IMR-90 (cell line): ENCODE data around the gene MYOZ3. TPM values are rescaled to one million over a fixed set of nuclear protein-coding genes. Genes with fewer than 3 reads are reported as not detected.
A peak's percentile ranks its signal among the peaks of the same experiment; 100 is the strongest.

ENCODE experiments used
- ATAC-seq: fragments of 200-7000 bp; cut with Tn5 transposase; 2 replicates; pipeline ENCODE4 v1.9.1; 2020; ENCODE audit warnings: low read depth, mild to moderate bottlenecking, moderate library complexity
- BruUV-seq: library from RNA; stranded (reverse); fragments of 400-500 nt; replicated peaks from 2 replicates; lab custom pipeline; 2021; lab: Mats Ljungman, UMichigan
- CTCF ChIA-PET: fragments of 300-600 bp; formaldehyde crosslinking; extraction: SDS; loops from one replicate; lab custom pipeline; 2021; ENCODE audit warnings: antibody characterized with exemption; lab: Yijun Ruan, JAX
- POLR2A ChIA-PET: fragments of 300-600 bp; sonication (Branson Sonifier 250); formaldehyde crosslinking; loops from one replicate; lab custom pipeline; 2022; ENCODE audit warnings: antibody characterized with exemption; ENCODE audit not compliant: unreplicated experiment; lab: Charles Lee
- DNase-seq: peaks from one replicate; pipeline ENCODE4 v3.0.0; 2013
- H2AFZ ChIP-seq: replicated peaks from 2 replicates; pipeline ENCODE3; 2013; ENCODE audit warnings: low read length, mild to moderate bottlenecking; ENCODE audit not compliant: poor library complexity
- H2AK5ac ChIP-seq: 2 replicates; pipeline ENCODE4 v1.6.1; 2013; ENCODE audit warnings: low read depth, low read length, inconsistent platforms
- H2AK9ac ChIP-seq: replicated peaks from 2 replicates; pipeline ENCODE3; 2013; ENCODE audit warnings: mild to moderate bottlenecking, low read depth, low read length, moderate library complexity; ENCODE audit not compliant: poor library complexity
- H2BK120ac ChIP-seq: 2 replicates; pipeline ENCODE4 v1.6.1; 2013; ENCODE audit warnings: low read depth, low read length, inconsistent platforms
- H2BK15ac ChIP-seq: 3 replicates; pipeline ENCODE4 v1.6.1; 2013; ENCODE audit warnings: low read depth, low read length, inconsistent platforms
- H2BK20ac ChIP-seq: 2 replicates; pipeline ENCODE4 v1.6.1; 2013; ENCODE audit warnings: low read depth, mild to moderate bottlenecking, inconsistent platforms, low read length, moderate library complexity
- H2BK5ac ChIP-seq: 2 replicates; pipeline ENCODE4 v1.6.1; 2013; ENCODE audit warnings: mild to moderate bottlenecking, low read depth, low read length, inconsistent platforms; ENCODE audit not compliant: poor library complexity, severe bottlenecking
- H3K14ac ChIP-seq: replicated peaks from 2 replicates; pipeline ENCODE4 v1.6.1; 2013; ENCODE audit warnings: low read depth, low read length, inconsistent platforms
- H3K18ac ChIP-seq: 2 replicates; pipeline ENCODE4 v1.6.1; 2013; ENCODE audit warnings: low read depth, low read length, control low read depth
- H3K23ac ChIP-seq: 2 replicates; pipeline ENCODE4 v1.6.1; 2013; ENCODE audit warnings: low read depth, low read length, inconsistent platforms
- H3K27ac ChIP-seq: 2 replicates; pipeline ENCODE4 v1.5.1; 2013; ENCODE audit warnings: mild to moderate bottlenecking, control low read depth, low read length; ENCODE audit not compliant: insufficient read depth
- H3K27me3 ChIP-seq: 2 replicates; pipeline ENCODE4 v1.6.1; 2013; ENCODE audit warnings: low read length; ENCODE audit not compliant: control insufficient read depth, insufficient read depth
- H3K36me3 ChIP-seq: 2 replicates; pipeline ENCODE4 v1.6.1; 2013; ENCODE audit warnings: low read length, mixed read lengths; ENCODE audit not compliant: control insufficient read depth, insufficient read depth
- H3K4ac ChIP-seq: 2 replicates; pipeline ENCODE4 v1.6.1; 2013; ENCODE audit warnings: low read depth, low read length, inconsistent platforms
- H3K4me1 ChIP-seq: 2 replicates; pipeline ENCODE4 v1.6.1; 2013; ENCODE audit warnings: low read length, mixed read lengths; ENCODE audit not compliant: control insufficient read depth, insufficient read depth
- H3K4me2 ChIP-seq: 2 replicates; pipeline ENCODE4 v1.6.1; 2013; ENCODE audit warnings: low read depth, mild to moderate bottlenecking, control low read depth, low read length, moderate library complexity
- H3K4me3 ChIP-seq: 2 replicates; pipeline ENCODE4 v1.5.1; 2013; ENCODE audit warnings: low read depth, mild to moderate bottlenecking, control low read depth, low read length, moderate library complexity; ENCODE audit not compliant: insufficient read depth
- H3K56ac ChIP-seq: 2 replicates; pipeline ENCODE4 v1.6.1; 2013; ENCODE audit warnings: low read length, inconsistent platforms; ENCODE audit not compliant: insufficient read depth; ENCODE audit errors: extremely low read depth
- H3K79me1 ChIP-seq, 2 experiments: 2 replicates each; pipeline ENCODE4 v1.6.1; 2013; ENCODE audit warnings: low read length in 2 of 2, inconsistent platforms in 1 of 2, low read depth in 1 of 2
- H3K9ac ChIP-seq: 2 replicates; pipeline ENCODE4 v1.6.1; 2013; ENCODE audit warnings: low read depth, low read length, control low read depth
- H3K9me1 ChIP-seq: 2 replicates; pipeline ENCODE4 v1.6.1; 2013; ENCODE audit warnings: low read length, inconsistent platforms; ENCODE audit not compliant: insufficient read depth
- H3K9me3 ChIP-seq: 2 replicates; pipeline ENCODE4 v1.6.1; 2013; ENCODE audit warnings: low read length; ENCODE audit not compliant: control insufficient read depth, insufficient read depth
- H4K20me1 ChIP-seq: 2 replicates; pipeline ENCODE4 v1.6.1; 2013; ENCODE audit warnings: low read length, inconsistent platforms; ENCODE audit not compliant: insufficient read depth
- H4K5ac ChIP-seq: 2 replicates; pipeline ENCODE4 v1.6.1; 2013; ENCODE audit warnings: mild to moderate bottlenecking, low read depth, low read length, control low read depth
- H4K8ac ChIP-seq, 2 experiments: 2 replicates each; pipeline ENCODE4 v1.6.1; 2013; ENCODE audit warnings: low read depth in 2 of 2, low read length in 2 of 2, control low read depth in 1 of 2, inconsistent platforms in 1 of 2
- H4K91ac ChIP-seq: 2 replicates; pipeline ENCODE4 v1.6.1; 2013; ENCODE audit warnings: low read depth, low read length, inconsistent platforms; ENCODE audit not compliant: insufficient read depth
- BHLHE40 ChIP-seq: fragments of 150-350 bp; IDR thresholded peaks from 2 replicates; pipeline ENCODE4 v1.6.1; 2016; ENCODE audit warnings: mild to moderate bottlenecking, low read depth, low read length
- CEBPB ChIP-seq: IDR thresholded peaks from 2 replicates; pipeline ENCODE4 v1.6.1; 2012; ENCODE audit warnings: low read depth, low read length, improper control_type of control experiment
- CHD1 ChIP-seq: IDR thresholded peaks from 2 replicates; pipeline ENCODE4 v1.6.1; 2012; ENCODE audit warnings: low read depth, low read length, improper control_type of control experiment
- FOS ChIP-seq: fragments of 150-350 bp; IDR thresholded peaks from 2 replicates; pipeline ENCODE4 v1.6.1; 2016; ENCODE audit warnings: low read depth, low read length
- MAFK ChIP-seq: IDR thresholded peaks from 2 replicates; pipeline ENCODE4 v1.6.1; 2012; ENCODE audit warnings: low read depth, low read length, improper control_type of control experiment
- MAZ ChIP-seq: IDR thresholded peaks from 2 replicates; pipeline ENCODE4 v1.6.1; 2012; ENCODE audit warnings: low read depth, mild to moderate bottlenecking, low read length, improper control_type of control experiment, moderate library complexity, borderline replicate concordance
- MXI1 ChIP-seq: IDR thresholded peaks from 2 replicates; pipeline ENCODE4 v1.6.1; 2012; ENCODE audit warnings: low read depth, mild to moderate bottlenecking, low read length, moderate library complexity, borderline replicate concordance
- NFE2L2 ChIP-seq: fragments of 150-350 bp; IDR thresholded peaks from 2 replicates; pipeline ENCODE4 v1.6.1; 2016; ENCODE audit warnings: low read depth, mild to moderate bottlenecking, low read length
- POLR2A ChIP-seq: IDR thresholded peaks from 2 replicates; pipeline ENCODE4 v1.6.1; 2012; ENCODE audit warnings: mild to moderate bottlenecking, low read depth, low read length
- RCOR1 ChIP-seq: IDR thresholded peaks from 2 replicates; pipeline ENCODE4 v1.6.1; 2012; ENCODE audit warnings: mild to moderate bottlenecking, low read length, improper control_type of control experiment; ENCODE audit not compliant: insufficient replicate concordance
- RFX5 ChIP-seq: IDR thresholded peaks from 2 replicates; pipeline ENCODE4 v1.8.0; 2012; ENCODE audit warnings: low read depth, mild to moderate bottlenecking, low read length, moderate library complexity
- SMC3 ChIP-seq: fragments of 150-350 bp; IDR thresholded peaks from 2 replicates; pipeline ENCODE4 v1.6.1; 2016; ENCODE audit warnings: low read depth, mild to moderate bottlenecking, antibody characterized with exemption, low read length, moderate library complexity
- WGBS, 2 experiments: methylation state at CpG; one replicate each; pipeline versions ENCODE4 v1.1.5 to v1.1.7; 2013; ENCODE audit warnings: missing lambda C conversion rate in 2 of 2; ENCODE audit not compliant: insufficient read length in 1 of 2; ENCODE audit errors: extremely low coverage in 2 of 2; 5-methylcytosine and 5-hydroxymethylcytosine counted together
- dilution Hi-C: fragments of 300-500 bp; cut with HindIII; formaldehyde crosslinking; loops from one replicate; pipeline ENCODE4 v1.14.3; 2018; ENCODE audit warnings: low sequenced_read_pairs; ENCODE audit not compliant: unreplicated experiment
- in situ Hi-C: fragments of 300-500 bp; cut with MboI; formaldehyde crosslinking; loops from 3 replicates; pipeline ENCODE4 v1.14.3; 2019; ENCODE audit warnings: low sequenced_read_pairs, inconsistent platforms, mixed read lengths
- intact Hi-C: fragments of 100-400 bp; cut with micrococcal nuclease; formaldehyde crosslinking; loops from 2 replicates; pipeline ENCODE4 v1.10.0; 2022
- polyA plus RNA-seq, 3 experiments: library from polyadenylated mRNA; depleted of rRNA; stranded (reverse); fragments of >200 nt; gene quantifications; 2 replicates each; pipeline ENCODE4 v1.2.3, GENCODE V29; 2012; ENCODE audit warnings: low replicate concordance in 1 of 3
- total RNA-seq: library from RNA; depleted of rRNA; stranded (reverse); fragments of >200 nt; gene quantifications from 2 replicates; pipeline ENCODE4 v1.2.3, GENCODE V29; 2012
- TF ChIP-seq, protein P1 (sequence below): conservative IDR thresholded peaks from 2 replicates; pipeline ENCODE4 v1.5.1; 2012; ENCODE audit warnings: mild to moderate bottlenecking, low read depth, low read length, improper control_type of control experiment
- TF ChIP-seq, protein P2 (sequence below): fragments of 150-350 bp; IDR thresholded peaks from 2 replicates; pipeline ENCODE4 v1.6.1; 2016; ENCODE audit warnings: low read depth, mild to moderate bottlenecking, low read length, moderate library complexity, borderline replicate concordance
- TF ChIP-seq, protein P3 (sequence below): fragments of 150-350 bp; IDR thresholded peaks from 2 replicates; pipeline ENCODE4 v1.6.1; 2017; ENCODE audit warnings: mild to moderate bottlenecking, antibody characterized with exemption, low read length, low read depth

Gene MYOZ3
- total and polyA plus RNA-seq, 2 of the 4 experiments (the other 2 are of a cell fraction) = under 0.01 to 0.24 TPM

DNA sequence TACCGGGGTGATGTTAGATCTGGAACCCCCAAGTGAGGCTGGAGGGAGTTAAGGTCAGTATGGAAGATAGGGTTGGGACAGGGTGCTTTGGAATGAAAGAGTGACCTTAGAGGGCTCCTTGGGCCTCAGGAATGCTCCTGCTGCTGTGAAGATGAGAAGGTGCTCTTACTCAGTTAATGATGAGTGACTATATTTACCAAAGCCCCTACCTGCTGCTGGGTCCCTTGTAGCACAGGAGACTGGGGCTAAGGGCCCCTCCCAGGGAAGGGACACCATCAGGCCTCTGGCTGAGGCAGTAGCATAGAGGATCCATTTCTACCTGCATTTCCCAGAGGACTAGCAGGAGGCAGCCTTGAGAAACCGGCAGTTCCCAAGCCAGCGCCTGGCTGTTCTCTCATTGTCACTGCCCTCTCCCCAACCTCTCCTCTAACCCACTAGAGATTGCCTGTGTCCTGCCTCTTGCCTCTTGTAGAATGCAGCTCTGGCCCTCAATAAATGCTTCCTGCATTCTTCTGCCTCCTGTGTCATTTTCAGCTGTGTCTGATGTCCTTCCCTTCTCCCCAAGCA, 2.3 kb upstream of the MYOZ3 start:
- 61% methylated on average over 3 of the region's 3 CpGs; no CpG with 5 or more reads in 1 of the 2 experiments for WGBS, 2 experiments
- intact Hi-C loops = loop anchor here (5.0 kb wide), 1 partner anchor 189 kb away; the partner anchor contains the start of gene IRGM
- TF ChIP-seq, protein P1, sequence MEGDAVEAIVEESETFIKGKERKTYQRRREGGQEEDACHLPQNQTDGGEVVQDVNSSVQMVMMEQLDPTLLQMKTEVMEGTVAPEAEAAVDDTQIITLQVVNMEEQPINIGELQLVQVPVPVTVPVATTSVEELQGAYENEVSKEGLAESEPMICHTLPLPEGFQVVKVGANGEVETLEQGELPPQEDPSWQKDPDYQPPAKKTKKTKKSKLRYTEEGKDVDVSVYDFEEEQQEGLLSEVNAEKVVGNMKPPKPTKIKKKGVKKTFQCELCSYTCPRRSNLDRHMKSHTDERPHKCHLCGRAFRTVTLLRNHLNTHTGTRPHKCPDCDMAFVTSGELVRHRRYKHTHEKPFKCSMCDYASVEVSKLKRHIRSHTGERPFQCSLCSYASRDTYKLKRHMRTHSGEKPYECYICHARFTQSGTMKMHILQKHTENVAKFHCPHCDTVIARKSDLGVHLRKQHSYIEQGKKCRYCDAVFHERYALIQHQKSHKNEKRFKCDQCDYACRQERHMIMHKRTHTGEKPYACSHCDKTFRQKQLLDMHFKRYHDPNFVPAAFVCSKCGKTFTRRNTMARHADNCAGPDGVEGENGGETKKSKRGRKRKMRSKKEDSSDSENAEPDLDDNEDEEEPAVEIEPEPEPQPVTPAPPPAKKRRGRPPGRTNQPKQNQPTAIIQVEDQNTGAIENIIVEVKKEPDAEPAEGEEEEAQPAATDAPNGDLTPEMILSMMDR = no peak
- TF ChIP-seq, protein P2, sequence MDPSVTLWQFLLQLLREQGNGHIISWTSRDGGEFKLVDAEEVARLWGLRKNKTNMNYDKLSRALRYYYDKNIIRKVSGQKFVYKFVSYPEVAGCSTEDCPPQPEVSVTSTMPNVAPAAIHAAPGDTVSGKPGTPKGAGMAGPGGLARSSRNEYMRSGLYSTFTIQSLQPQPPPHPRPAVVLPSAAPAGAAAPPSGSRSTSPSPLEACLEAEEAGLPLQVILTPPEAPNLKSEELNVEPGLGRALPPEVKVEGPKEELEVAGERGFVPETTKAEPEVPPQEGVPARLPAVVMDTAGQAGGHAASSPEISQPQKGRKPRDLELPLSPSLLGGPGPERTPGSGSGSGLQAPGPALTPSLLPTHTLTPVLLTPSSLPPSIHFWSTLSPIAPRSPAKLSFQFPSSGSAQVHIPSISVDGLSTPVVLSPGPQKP = no peak
- TF ChIP-seq, protein P3, sequence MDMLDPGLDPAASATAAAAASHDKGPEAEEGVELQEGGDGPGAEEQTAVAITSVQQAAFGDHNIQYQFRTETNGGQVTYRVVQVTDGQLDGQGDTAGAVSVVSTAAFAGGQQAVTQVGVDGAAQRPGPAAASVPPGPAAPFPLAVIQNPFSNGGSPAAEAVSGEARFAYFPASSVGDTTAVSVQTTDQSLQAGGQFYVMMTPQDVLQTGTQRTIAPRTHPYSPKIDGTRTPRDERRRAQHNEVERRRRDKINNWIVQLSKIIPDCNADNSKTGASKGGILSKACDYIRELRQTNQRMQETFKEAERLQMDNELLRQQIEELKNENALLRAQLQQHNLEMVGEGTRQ = no peak
- TF ChIP-seq RFX5 (no peak), MAZ (no peak), MAFK (no peak), RCOR1 (no peak), SMC3 (no peak), FOS (no peak), CEBPB (no peak), POLR2A (no peak), CHD1 (no peak), BHLHE40 (no peak), NFE2L2 (no peak), MXI1 (no peak)

More for the DNA sequence above, 2.3 kb upstream of the MYOZ3 start:
- Histone ChIP-seq H4K5ac (no peak overlapping the region), H2BK20ac (no peak overlapping the region), H2BK120ac (no peak overlapping the region), H3K23ac (no peak overlapping the region; the same call in 1 of the 2 replicates), H3K18ac (no peak overlapping the region), H3K27ac (no peak overlapping the region), H2AK5ac (0 out of 2 replicates have a peak overlapping the region, but pooled peaks have one; percentile 23), H3K27me3 (peaks cover 6% of the 10 kb centered on the region), H3K4me1 (peaks cover 20% of the 10 kb centered on the region), H3K4ac (no peak overlapping the region; the same call in 1 of the 2 replicates), H2BK15ac (no peak overlapping the region), H3K4me2 (no peak overlapping the region), H2AK9ac (no peak overlapping the region), H3K56ac (no peak overlapping the region), H3K9me1 (peaks cover 2% of the 10 kb centered on the region; the same call in 1 of the 2 replicates), H2AFZ (peak overlapping the region; percentile 38), H3K4me3 (no peak overlapping the region), H4K8ac (no peak overlapping the region), H3K9me3 (no peaks in the 10 kb centered on the region), H3K36me3 (peaks cover 9% of the 10 kb centered on the region; the same call in 1 of the 2 replicates), H3K79me1 (peaks cover 7 to 10% of the 10 kb centered on the region in 2 experiments; a peak in 3 of 4 replicates), H2BK5ac (no peak overlapping the region), H3K14ac (no peak overlapping the region), H3K9ac (no peak overlapping the region), H4K20me1 (peaks cover 7% of the 10 kb centered on the region), H4K91ac (no peak overlapping the region)
- no TSS peak for BruUV-seq
- dilution Hi-C loops (no loop called here), in situ Hi-C loops (no loop called here)
- ChIA-PET POLR2A (no interaction called here), CTCF (interaction anchor here (0.6 kb wide), 2 partner anchors 99 to 389 kb away, joined by 3 read pairs; no protein-coding TSS in a partner anchor)
- DNase-seq = no peak
- ATAC-seq = peak; percentile 1; the same call in 1 of the 2 replicates
